K562 (cell line): ENCODE data around the gene GYS1. TPM values are rescaled to one million over a fixed set of nuclear protein-coding genes. Genes with fewer than 3 reads are reported as not detected.

Experiments
- FOXJ3 ChIP-seq: sonication (generic); formaldehyde crosslinking; IDR thresholded peaks from 2 replicates; pipeline ENCODE4 v1.4.0; 2020; ENCODE audit warnings: mild to moderate bottlenecking, missing genetic modification reagents
- HNRNPUL1 ChIP-seq: fragments of 200-400 bp; formaldehyde crosslinking; IDR thresholded peaks from 2 replicates; pipeline ENCODE4 v1.6.1; 2017; ENCODE audit warnings: low read length
- NCOA6 ChIP-seq: fragments of 450-650 bp; IDR thresholded peaks from 2 replicates; pipeline ENCODE4 v1.6.1; 2017; ENCODE audit warnings: mild to moderate bottlenecking
- PHF8 ChIP-seq: fragments of 200-600 bp; sonication (generic); IDR thresholded peaks from 2 replicates; pipeline ENCODE4 v1.6.1; 2012; ENCODE audit warnings: mixed run types, mild to moderate bottlenecking, inconsistent platforms, low read length, moderate library complexity, borderline replicate concordance
- RNF2 ChIP-seq: sonication (generic); IDR thresholded peaks from 2 replicates; pipeline ENCODE4 v1.6.1; 2016
- SAP30 ChIP-seq: fragments of 200-600 bp; sonication (generic); IDR thresholded peaks from 2 replicates; pipeline ENCODE4 v1.6.1; 2012; ENCODE audit warnings: borderline replicate concordance, low read depth, mild to moderate bottlenecking, moderate library complexity, low read length, control low read depth, inconsistent platforms; ENCODE audit not compliant: insufficient read depth, poor library complexity, severe bottlenecking
- TEAD4 ChIP-seq, 2 experiments: sonication (generic) in 1 of 2; formaldehyde crosslinking in 1 of 2; IDR thresholded peaks; 2 replicates each; pipeline versions ENCODE4 v1.6.1 to v1.8.0; 2012 to 2022; ENCODE audit warnings: borderline replicate concordance in 1 of 2, inconsistent platforms in 1 of 2, low read length in 1 of 2, mild to moderate bottlenecking in 1 of 2, missing genetic modification reagents in 1 of 2
- ZNF584 ChIP-seq: fragments of 200-800 bp; sonication (Bioruptor generic); IDR thresholded peaks from 2 replicates; pipeline ENCODE4 v1.6.1; 2016; ENCODE audit warnings: low read depth, mild to moderate bottlenecking, missing genetic modification characterization, missing compliant biosample characterization
- ZNF644 ChIP-seq: fragments of 200-800 bp; sonication (Bioruptor generic); IDR thresholded peaks from 2 replicates; pipeline ENCODE4 v1.6.1; 2016; ENCODE audit warnings: low read depth, missing genetic modification characterization, missing compliant biosample characterization
- ZNF699 ChIP-seq: fragments of 250-450 bp; sonication (Bioruptor Pico); IDR thresholded peaks from 2 replicates; pipeline ENCODE4 v1.8.0; 2021; ENCODE audit warnings: mild to moderate bottlenecking, moderate library complexity; ENCODE audit not compliant: insufficient replicate concordance
- polyA plus RNA-seq, 8 experiments: library from polyadenylated mRNA; depleted of rRNA in 4 of 8; stranded (reverse) in 5 of 8; unstranded in 3 of 8; fragments of >200 nt; fragmentation: Nextera tagmentation in 2 of 8; fragmentation: Illumina TruSeq in 1 of 8; extraction: Ambion mirVana in 2 of 8; extraction: Trizol in 1 of 8; gene quantifications; 2 replicates each; pipeline versions ENCODE4 v1.2.1 to v1.2.3, GENCODE V29; 2011 to 2014; ENCODE audit warnings: inconsistent platforms in 1 of 8, missing spikeins in 1 of 8
- total RNA-seq, 7 experiments: library from RNA; depleted of rRNA in 6 of 7; stranded (reverse); fragments of >200 nt in 6 of 7; fragmentation: Illumina TruSeq in 2 of 7; extraction: Trizol in 2 of 7; gene quantifications; 2 replicates each; pipeline versions ENCODE4 v1.2.1 to v1.2.3, GENCODE V29; 2011 to 2021; ENCODE audit warnings: low replicate concordance in 1 of 7
- TF ChIP-seq, protein P1 (sequence below): fragments of 200-600 bp; sonication (generic); IDR thresholded peaks from one replicate; pipeline ENCODE4 v1.6.1; 2012; ENCODE audit warnings: mild to moderate bottlenecking, low read depth, low read length, inconsistent platforms
- TF ChIP-seq, protein P2 (sequence below): fragments of 250-450 bp; sonication (Bioruptor Pico); IDR thresholded peaks from 2 replicates; pipeline ENCODE4 v1.8.0; 2021; ENCODE audit warnings: moderate library complexity, mild to moderate bottlenecking, inconsistent platforms
- TF ChIP-seq, protein P3 (sequence below): fragments of 250-450 bp; sonication (Bioruptor Pico); IDR thresholded peaks from 2 replicates; pipeline ENCODE4 v1.8.0; 2022; ENCODE audit warnings: moderate library complexity, mild to moderate bottlenecking, inconsistent platforms

Gene GYS1
- total and polyA plus RNA-seq, 9 of the 15 experiments (the other 6 are each of a cell fraction or from before 2014, with no cell fraction given): 1.9 to 31.1 (median 15.2) TPM

DNA sequence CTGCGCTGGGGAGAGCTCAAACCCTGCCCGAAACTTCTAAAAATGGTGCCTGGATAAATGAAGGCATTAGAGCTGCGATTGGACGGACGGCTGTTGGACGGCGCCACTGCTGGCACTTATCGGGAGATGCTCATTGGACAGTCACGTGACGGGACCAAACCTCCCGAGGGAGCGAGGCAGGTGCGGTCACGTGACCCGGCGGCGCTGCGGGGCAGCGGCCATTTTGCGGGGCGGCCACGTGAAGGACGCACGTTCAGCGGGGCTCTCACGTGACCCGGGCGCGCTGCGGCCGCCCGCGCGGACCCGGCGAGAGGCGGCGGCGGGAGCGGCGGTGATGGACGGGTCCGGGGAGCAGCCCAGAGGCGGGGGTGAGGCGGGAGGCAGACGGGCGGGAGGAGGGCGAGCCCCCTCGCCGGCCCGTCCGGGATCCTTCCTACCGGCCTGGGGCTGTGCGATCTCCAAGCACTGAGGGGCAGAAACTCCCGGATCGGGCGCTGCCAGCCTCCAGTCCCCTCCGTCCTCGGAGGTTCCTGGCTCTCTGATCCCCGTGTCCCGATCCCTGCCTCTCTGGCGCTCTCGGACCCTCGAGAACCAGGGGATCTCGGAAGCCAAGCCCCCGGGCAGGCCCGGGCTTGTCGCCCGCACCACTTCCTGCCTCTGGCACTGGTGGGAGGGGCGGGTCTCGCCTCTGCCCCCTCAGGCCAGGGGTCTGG is 38.4 kb downstream of the GYS1 start, which contains the start of gene BAX (continued):
- TF ChIP-seq, protein P1, sequence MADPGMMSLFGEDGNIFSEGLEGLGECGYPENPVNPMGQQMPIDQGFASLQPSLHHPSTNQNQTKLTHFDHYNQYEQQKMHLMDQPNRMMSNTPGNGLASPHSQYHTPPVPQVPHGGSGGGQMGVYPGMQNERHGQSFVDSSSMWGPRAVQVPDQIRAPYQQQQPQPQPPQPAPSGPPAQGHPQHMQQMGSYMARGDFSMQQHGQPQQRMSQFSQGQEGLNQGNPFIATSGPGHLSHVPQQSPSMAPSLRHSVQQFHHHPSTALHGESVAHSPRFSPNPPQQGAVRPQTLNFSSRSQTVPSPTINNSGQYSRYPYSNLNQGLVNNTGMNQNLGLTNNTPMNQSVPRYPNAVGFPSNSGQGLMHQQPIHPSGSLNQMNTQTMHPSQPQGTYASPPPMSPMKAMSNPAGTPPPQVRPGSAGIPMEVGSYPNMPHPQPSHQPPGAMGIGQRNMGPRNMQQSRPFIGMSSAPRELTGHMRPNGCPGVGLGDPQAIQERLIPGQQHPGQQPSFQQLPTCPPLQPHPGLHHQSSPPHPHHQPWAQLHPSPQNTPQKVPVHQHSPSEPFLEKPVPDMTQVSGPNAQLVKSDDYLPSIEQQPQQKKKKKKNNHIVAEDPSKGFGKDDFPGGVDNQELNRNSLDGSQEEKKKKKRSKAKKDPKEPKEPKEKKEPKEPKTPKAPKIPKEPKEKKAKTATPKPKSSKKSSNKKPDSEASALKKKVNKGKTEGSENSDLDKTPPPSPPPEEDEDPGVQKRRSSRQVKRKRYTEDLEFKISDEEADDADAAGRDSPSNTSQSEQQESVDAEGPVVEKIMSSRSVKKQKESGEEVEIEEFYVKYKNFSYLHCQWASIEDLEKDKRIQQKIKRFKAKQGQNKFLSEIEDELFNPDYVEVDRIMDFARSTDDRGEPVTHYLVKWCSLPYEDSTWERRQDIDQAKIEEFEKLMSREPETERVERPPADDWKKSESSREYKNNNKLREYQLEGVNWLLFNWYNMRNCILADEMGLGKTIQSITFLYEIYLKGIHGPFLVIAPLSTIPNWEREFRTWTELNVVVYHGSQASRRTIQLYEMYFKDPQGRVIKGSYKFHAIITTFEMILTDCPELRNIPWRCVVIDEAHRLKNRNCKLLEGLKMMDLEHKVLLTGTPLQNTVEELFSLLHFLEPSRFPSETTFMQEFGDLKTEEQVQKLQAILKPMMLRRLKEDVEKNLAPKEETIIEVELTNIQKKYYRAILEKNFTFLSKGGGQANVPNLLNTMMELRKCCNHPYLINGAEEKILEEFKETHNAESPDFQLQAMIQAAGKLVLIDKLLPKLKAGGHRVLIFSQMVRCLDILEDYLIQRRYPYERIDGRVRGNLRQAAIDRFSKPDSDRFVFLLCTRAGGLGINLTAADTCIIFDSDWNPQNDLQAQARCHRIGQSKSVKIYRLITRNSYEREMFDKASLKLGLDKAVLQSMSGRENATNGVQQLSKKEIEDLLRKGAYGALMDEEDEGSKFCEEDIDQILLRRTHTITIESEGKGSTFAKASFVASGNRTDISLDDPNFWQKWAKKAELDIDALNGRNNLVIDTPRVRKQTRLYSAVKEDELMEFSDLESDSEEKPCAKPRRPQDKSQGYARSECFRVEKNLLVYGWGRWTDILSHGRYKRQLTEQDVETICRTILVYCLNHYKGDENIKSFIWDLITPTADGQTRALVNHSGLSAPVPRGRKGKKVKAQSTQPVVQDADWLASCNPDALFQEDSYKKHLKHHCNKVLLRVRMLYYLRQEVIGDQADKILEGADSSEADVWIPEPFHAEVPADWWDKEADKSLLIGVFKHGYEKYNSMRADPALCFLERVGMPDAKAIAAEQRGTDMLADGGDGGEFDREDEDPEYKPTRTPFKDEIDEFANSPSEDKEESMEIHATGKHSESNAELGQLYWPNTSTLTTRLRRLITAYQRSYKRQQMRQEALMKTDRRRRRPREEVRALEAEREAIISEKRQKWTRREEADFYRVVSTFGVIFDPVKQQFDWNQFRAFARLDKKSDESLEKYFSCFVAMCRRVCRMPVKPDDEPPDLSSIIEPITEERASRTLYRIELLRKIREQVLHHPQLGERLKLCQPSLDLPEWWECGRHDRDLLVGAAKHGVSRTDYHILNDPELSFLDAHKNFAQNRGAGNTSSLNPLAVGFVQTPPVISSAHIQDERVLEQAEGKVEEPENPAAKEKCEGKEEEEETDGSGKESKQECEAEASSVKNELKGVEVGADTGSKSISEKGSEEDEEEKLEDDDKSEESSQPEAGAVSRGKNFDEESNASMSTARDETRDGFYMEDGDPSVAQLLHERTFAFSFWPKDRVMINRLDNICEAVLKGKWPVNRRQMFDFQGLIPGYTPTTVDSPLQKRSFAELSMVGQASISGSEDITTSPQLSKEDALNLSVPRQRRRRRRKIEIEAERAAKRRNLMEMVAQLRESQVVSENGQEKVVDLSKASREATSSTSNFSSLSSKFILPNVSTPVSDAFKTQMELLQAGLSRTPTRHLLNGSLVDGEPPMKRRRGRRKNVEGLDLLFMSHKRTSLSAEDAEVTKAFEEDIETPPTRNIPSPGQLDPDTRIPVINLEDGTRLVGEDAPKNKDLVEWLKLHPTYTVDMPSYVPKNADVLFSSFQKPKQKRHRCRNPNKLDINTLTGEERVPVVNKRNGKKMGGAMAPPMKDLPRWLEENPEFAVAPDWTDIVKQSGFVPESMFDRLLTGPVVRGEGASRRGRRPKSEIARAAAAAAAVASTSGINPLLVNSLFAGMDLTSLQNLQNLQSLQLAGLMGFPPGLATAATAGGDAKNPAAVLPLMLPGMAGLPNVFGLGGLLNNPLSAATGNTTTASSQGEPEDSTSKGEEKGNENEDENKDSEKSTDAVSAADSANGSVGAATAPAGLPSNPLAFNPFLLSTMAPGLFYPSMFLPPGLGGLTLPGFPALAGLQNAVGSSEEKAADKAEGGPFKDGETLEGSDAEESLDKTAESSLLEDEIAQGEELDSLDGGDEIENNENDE: no peak
- TF ChIP-seq, protein P2, sequence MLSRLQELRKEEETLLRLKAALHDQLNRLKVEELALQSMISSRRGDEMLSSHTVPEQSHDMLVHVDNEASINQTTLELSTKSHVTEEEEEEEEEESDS (CRISPR knock-in tag): no peak
- no peak for TF ChIP-seq TEAD4 (IDR thresholded peaks at IDR 0.05; ENCODE audit: low read length)
- TF ChIP-seq TEAD4 (CRISPR knock-in tag; IDR thresholded peaks at IDR 0.05; ENCODE audit: borderline replicate concordance): no peak
- peak; percentile 85; the same call in 1 of the 2 replicates for TF ChIP-seq ZNF644 (tag)
- peak; percentile 72 for TF ChIP-seq SAP30
- TF ChIP-seq FOXJ3 (CRISPR knock-in tag): no peak
- TF ChIP-seq PHF8: peak; percentile 69; the same call in 1 of the 2 replicates
- TF ChIP-seq, protein P3, sequence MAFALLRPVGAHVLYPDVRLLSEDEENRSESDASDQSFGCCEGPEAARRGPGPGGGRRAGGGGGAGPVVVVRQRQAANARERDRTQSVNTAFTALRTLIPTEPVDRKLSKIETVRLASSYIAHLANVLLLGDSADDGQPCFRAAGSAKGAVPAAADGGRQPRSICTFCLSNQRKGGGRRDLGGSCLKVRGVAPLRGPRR (CRISPR knock-in tag): no peak
- 0 out of 2 replicates have a peak, but pooled peaks have one; percentile 21 for TF ChIP-seq RNF2
- no peak for TF ChIP-seq HNRNPUL1
- TF ChIP-seq ZNF584 (CRISPR knock-in tag): no peak; the same call in 1 of the 2 replicates
- no peak for TF ChIP-seq ZNF699 (CRISPR knock-in tag)
- peak; percentile 92 for TF ChIP-seq NCOA6
